Measurements from ENCODE around the gene GRM7.

DNA sequence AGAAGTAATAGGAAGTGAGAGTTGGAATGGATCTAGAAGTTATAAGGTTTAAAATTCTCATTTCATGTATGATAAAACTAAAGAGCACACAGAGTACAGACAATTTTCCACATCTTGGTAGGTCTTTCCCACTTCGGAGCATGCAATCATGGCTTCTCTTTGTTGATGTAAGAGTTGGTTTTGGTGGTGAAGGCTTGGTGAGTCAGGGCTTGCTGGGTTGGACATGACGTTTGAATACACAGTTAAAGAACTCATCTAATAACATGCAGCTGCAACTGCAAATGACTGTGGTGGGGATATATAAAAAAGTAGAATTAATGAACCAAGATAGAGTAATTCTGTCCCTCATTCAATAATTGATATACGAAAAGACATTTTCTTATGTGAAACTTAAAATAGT lies 39.5 kb upstream of the GRM7 start:
- TF ChIP-seq CTCF (IDR thresholded peaks at IDR 0.05), result no peak
- no peak for TF ChIP-seq POLR2A (IDR thresholded peaks at IDR 0.05)
- no peak for TF ChIP-seq EP300 (IDR thresholded peaks at IDR 0.05)
